Measurements from ENCODE around the gene SLC39A11. TPM values are rescaled to one million over a fixed set of nuclear protein-coding genes. Genes with fewer than 3 reads are reported as not detected.

The SLC39A11 gene
- total and polyA plus RNA-seq, 8 donors, result 13.6 to 49.0 (median 17.5) TPM

GRCh38 chr17:72822358-72823023 is 270.0 kb downstream of the SLC39A11 start:
- TF ChIP-seq, protein P1, sequence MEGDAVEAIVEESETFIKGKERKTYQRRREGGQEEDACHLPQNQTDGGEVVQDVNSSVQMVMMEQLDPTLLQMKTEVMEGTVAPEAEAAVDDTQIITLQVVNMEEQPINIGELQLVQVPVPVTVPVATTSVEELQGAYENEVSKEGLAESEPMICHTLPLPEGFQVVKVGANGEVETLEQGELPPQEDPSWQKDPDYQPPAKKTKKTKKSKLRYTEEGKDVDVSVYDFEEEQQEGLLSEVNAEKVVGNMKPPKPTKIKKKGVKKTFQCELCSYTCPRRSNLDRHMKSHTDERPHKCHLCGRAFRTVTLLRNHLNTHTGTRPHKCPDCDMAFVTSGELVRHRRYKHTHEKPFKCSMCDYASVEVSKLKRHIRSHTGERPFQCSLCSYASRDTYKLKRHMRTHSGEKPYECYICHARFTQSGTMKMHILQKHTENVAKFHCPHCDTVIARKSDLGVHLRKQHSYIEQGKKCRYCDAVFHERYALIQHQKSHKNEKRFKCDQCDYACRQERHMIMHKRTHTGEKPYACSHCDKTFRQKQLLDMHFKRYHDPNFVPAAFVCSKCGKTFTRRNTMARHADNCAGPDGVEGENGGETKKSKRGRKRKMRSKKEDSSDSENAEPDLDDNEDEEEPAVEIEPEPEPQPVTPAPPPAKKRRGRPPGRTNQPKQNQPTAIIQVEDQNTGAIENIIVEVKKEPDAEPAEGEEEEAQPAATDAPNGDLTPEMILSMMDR (IDR thresholded peaks at IDR 0.05), result no peak
- H3K27me3 ChIP-seq, result no peaks in the 10 kb centered on the region
- H3K36me3 ChIP-seq, result peaks cover 0 to 42% of the 10 kb centered on the region in 2 donors
- intact Hi-C loops (cut with DNase I), result no loop called here
- peak; percentile 50 for ATAC-seq
- H3K4me1 ChIP-seq, result no peaks in the 10 kb centered on the region
- DNase-seq, result peak in 1 of 4 donors; percentile 12
- peaks cover 0 to 26% of the 10 kb centered on the region in 2 donors for H3K9me3 ChIP-seq
- H3K27ac ChIP-seq, result no peak overlapping the region
- H3K4me3 ChIP-seq, result no peak overlapping the region

DNA sequence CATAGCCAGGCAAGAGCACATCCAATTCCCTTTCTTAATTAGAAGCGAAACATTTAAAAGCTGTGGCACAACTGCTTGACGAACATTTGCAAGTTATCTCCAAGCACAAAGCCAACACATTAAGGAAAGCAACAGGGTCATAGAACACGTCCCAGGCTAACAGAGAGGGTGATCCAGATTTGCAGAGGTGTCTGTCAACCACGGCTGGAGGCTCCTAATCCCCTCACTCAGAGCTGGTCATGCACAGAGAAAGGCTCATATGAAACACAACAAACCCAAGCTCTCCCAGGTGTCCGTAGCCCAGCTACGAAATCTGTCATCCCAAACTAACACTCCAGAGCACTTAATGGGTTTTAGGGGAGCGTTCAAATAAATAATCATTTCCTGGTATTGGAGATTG is 276.1 kb downstream of the SLC39A11 start:
- TF ChIP-seq, protein P1 (IDR thresholded peaks at IDR 0.05), result no peak
- DNase-seq (no peak), ATAC-seq (no peak)
- Histone ChIP-seq H3K36me3 (peaks cover 0 to 51% of the 10 kb centered on the region in 2 donors), H3K4me1 (no peaks in the 10 kb centered on the region), H3K27me3 (no peaks in the 10 kb centered on the region), H3K4me3 (no peak overlapping the region), H3K9me3 (peaks cover 0 to 4% of the 10 kb centered on the region in 2 donors), H3K27ac (no peak overlapping the region)
- intact Hi-C loops (cut with DNase I), result no loop called here

- DNase-seq, result no peak
- Histone ChIP-seq H3K9me3 (peaks cover 0 to 11% of the 10 kb centered on the region in 2 donors), H3K27me3 (no peaks in the 10 kb centered on the region), H3K4me1 (no peaks in the 10 kb centered on the region), H3K4me3 (no peak overlapping the region), H3K36me3 (peaks cover 0 to 57% of the 10 kb centered on the region in 2 donors), H3K27ac (no peak overlapping the region)
- TF ChIP-seq, protein P1 (IDR thresholded peaks at IDR 0.05), result no peak
- ATAC-seq, result no peak
- intact Hi-C loops (cut with DNase I), result no loop called here
Measured at GRCh38 chr17:72813481-72813880, 279.0 kb downstream of the SLC39A11 start.

- intact Hi-C loops (cut with DNase I), result no loop called here
- DNase-seq, result no peak
- no peaks in the 10 kb centered on the region for H3K4me1 ChIP-seq
- no peaks in the 10 kb centered on the region for H3K27me3 ChIP-seq
- ATAC-seq, result no peak
- H3K4me3 ChIP-seq, result no peak overlapping the region
- TF ChIP-seq, protein P1 (IDR thresholded peaks at IDR 0.05), result no peak
- H3K27ac ChIP-seq, result no peak overlapping the region
- peaks cover 0 to 53% of the 10 kb centered on the region in 2 donors for H3K36me3 ChIP-seq
- peaks cover 0 to 11% of the 10 kb centered on the region in 2 donors for H3K9me3 ChIP-seq
Measured at GRCh38 chr17:72812823-72813222, 279.7 kb downstream of the SLC39A11 start.

GRCh38 chr17:72811976-72812687 is 280.4 kb downstream of the SLC39A11 start:
- Histone ChIP-seq H3K4me3 (no peak overlapping the region), H3K36me3 (peaks cover 0 to 48% of the 10 kb centered on the region in 2 donors), H3K9me3 (peaks cover 0 to 11% of the 10 kb centered on the region in 2 donors), H3K27me3 (no peaks in the 10 kb centered on the region), H3K27ac (no peak overlapping the region), H3K4me1 (no peaks in the 10 kb centered on the region)
- TF ChIP-seq, protein P1 (IDR thresholded peaks at IDR 0.05), result no peak
- DNase-seq (no peak), ATAC-seq (no peak)
- intact Hi-C loops (cut with DNase I), result no loop called here
